ENCODE results near the gene KANSL1. TPM values are rescaled to one million over a fixed set of nuclear protein-coding genes. Genes with fewer than 3 reads are reported as not detected.

Gene KANSL1
- polyA plus RNA-seq, 3 donors = 3.1 to 31.9 (median 4.6) TPM

DNA sequence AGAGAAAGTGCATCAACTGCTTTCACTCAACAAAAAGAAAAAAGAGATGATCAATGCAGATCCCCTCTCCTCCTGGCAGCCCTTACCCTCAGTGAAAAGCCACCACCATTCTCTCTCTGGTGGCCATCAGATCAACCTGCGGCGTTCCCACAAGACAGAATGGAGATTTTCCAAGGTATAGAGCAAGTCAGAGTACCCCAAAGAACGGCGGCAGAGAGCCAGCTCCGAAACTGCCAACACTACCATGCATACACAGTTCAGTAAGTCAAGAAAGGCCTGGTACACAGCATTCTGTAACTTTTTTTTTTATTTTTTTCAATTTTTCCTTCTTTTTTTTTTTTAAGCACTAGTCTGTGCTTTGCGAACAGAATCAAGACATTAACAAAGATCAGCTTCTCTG, 163.6 kb downstream of the KANSL1 start:
- H2AFZ ChIP-seq (ENCODE audit: insufficient read depth, low read depth, low read length, poor library complexity, severe bottlenecking) = no peak overlapping the region
- Mint-ChIP-seq H3K27ac (peak overlapping the region in 2 of 7 donors; percentile 38 to 47), H3K4me1 (peaks cover 38% of the 10 kb centered on the region), H3K36me3 (peaks cover 67 to 84% of the 10 kb centered on the region in 2 donors), H3K4me3 (no peak overlapping the region), H3K27me3 (ENCODE audit: low read depth in 3 of 3) (peaks cover 0 to 2% (median 0%) of the 10 kb centered on the region in 3 donors), H3K9me3 (no peaks in the 10 kb centered on the region)
- no peak overlapping the region for H3K4me2 ChIP-seq (replicated peaks; ENCODE audit: extremely low read depth, low read length, poor library complexity, severe bottlenecking)
- no peak overlapping the region for H3K27ac ChIP-seq (ENCODE audit: low read depth in 1 of 2, low read length in 2 of 2)
- TF ChIP-seq, protein P1, sequence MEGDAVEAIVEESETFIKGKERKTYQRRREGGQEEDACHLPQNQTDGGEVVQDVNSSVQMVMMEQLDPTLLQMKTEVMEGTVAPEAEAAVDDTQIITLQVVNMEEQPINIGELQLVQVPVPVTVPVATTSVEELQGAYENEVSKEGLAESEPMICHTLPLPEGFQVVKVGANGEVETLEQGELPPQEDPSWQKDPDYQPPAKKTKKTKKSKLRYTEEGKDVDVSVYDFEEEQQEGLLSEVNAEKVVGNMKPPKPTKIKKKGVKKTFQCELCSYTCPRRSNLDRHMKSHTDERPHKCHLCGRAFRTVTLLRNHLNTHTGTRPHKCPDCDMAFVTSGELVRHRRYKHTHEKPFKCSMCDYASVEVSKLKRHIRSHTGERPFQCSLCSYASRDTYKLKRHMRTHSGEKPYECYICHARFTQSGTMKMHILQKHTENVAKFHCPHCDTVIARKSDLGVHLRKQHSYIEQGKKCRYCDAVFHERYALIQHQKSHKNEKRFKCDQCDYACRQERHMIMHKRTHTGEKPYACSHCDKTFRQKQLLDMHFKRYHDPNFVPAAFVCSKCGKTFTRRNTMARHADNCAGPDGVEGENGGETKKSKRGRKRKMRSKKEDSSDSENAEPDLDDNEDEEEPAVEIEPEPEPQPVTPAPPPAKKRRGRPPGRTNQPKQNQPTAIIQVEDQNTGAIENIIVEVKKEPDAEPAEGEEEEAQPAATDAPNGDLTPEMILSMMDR (IDR thresholded peaks at IDR 0.05) = no peak
- peaks cover 60 to 79% of the 10 kb centered on the region in 2 donors for H3K36me3 ChIP-seq (replicated peaks in 1 of 2; ENCODE audit: control insufficient read depth in 1 of 2, insufficient read depth in 2 of 2, low read length in 2 of 2)
- H3K9me3 ChIP-seq (replicated peaks in 1 of 2; ENCODE audit: control insufficient read depth in 1 of 2, insufficient read depth in 1 of 2, low read length in 2 of 2) = no peaks in the 10 kb centered on the region
- H3K4me3 ChIP-seq (replicated peaks in 1 of 3; ENCODE audit: low read depth in 2 of 3, low read length in 3 of 3) = no peak overlapping the region
- peaks cover 45% of the 10 kb centered on the region for H4K20me1 ChIP-seq (ENCODE audit: insufficient read depth, low read length)
- no peaks in the 10 kb centered on the region for H3K27me3 ChIP-seq (ENCODE audit: control insufficient read depth in 2 of 2, insufficient read depth in 2 of 2, low read length in 2 of 2)
- peaks cover 24 to 26% of the 10 kb centered on the region in 2 donors for H3K4me1 ChIP-seq (ENCODE audit: control insufficient read depth in 1 of 2, insufficient read depth in 2 of 2, low read length in 2 of 2)
- H3K9ac ChIP-seq (ENCODE audit: insufficient read depth, low read length, poor library complexity, severe bottlenecking) = no peak overlapping the region
- DNase-seq = no peak
- H3K79me2 ChIP-seq (ENCODE audit: insufficient read depth, low read length) = no peaks in the 10 kb centered on the region
- WGBS (ENCODE audit: insufficient coverage) = 100% methylated on average over 4 of the region's 6 CpGs
- intact Hi-C loops (cut with micrococcal nuclease) = no loop called here

GRCh38 chr17:46028981-46029565, 164.2 kb downstream of the KANSL1 start:
- Histone ChIP-seq H3K27ac (ENCODE audit: low read depth in 1 of 2, low read length in 2 of 2) (no peak overlapping the region), H3K79me2 (ENCODE audit: insufficient read depth, low read length) (no peaks in the 10 kb centered on the region), H3K9me3 (replicated peaks in 1 of 2; ENCODE audit: control insufficient read depth in 1 of 2, insufficient read depth in 1 of 2, low read length in 2 of 2) (no peaks in the 10 kb centered on the region), H3K9ac (ENCODE audit: insufficient read depth, low read length, poor library complexity, severe bottlenecking) (no peak overlapping the region), H3K27me3 (ENCODE audit: control insufficient read depth in 2 of 2, insufficient read depth in 2 of 2, low read length in 2 of 2) (no peaks in the 10 kb centered on the region), H4K20me1 (ENCODE audit: insufficient read depth, low read length) (peaks cover 42% of the 10 kb centered on the region), H2AFZ (ENCODE audit: insufficient read depth, low read depth, low read length, poor library complexity, severe bottlenecking) (no peak overlapping the region), H3K4me1 (ENCODE audit: control insufficient read depth in 1 of 2, insufficient read depth in 2 of 2, low read length in 2 of 2) (peaks cover 24 to 26% of the 10 kb centered on the region in 2 donors), H3K4me2 (replicated peaks; ENCODE audit: extremely low read depth, low read length, poor library complexity, severe bottlenecking) (no peak overlapping the region), H3K4me3 (replicated peaks in 1 of 3; ENCODE audit: low read depth in 2 of 3, low read length in 3 of 3) (no peak overlapping the region), H3K36me3 (replicated peaks in 1 of 2; ENCODE audit: control insufficient read depth in 1 of 2, insufficient read depth in 2 of 2, low read length in 2 of 2) (peaks cover 55 to 73% of the 10 kb centered on the region in 2 donors)
- 60% methylated on average over 2 of the region's 4 CpGs for WGBS (ENCODE audit: insufficient coverage)
- Mint-ChIP-seq H3K4me3 (no peak overlapping the region), H3K27me3 (ENCODE audit: low read depth in 3 of 3) (peaks cover 0 to 2% (median 0%) of the 10 kb centered on the region in 3 donors), H3K4me1 (peaks cover 38% of the 10 kb centered on the region), H3K9me3 (no peaks in the 10 kb centered on the region), H3K36me3 (peaks cover 62 to 83% of the 10 kb centered on the region in 2 donors), H3K27ac (peak overlapping the region in 1 of 7 donors; percentile 47)
- no peak for DNase-seq
- intact Hi-C loops (cut with micrococcal nuclease) = no loop called here
- TF ChIP-seq, protein P1 (IDR thresholded peaks at IDR 0.05) = no peak

Measured in CD14-positive monocyte (primary cell).